ENCODE data around the gene ADAM29.

DNA sequence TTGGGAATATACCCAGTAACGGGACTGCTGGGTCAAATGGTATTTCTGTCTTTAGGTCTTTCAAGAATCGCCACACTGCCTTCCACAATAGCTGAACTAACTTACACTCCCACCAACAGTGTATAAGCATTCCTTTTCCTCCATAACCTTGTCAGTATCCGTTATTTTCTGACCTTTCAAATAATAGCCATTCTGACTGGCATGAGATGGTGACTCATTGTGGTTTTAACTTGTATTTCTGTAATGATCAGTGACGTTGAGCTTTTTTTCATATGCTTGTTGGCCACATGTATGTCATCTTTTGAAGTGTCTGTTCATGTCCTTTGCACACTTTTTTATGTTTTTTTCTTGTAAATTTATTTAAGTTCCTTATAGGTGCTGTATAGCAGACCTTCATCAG, 81.2 kb downstream of the ADAM29 start:
- no peak for TF ChIP-seq HLTF (IDR thresholded peaks at IDR 0.05)
- TF ChIP-seq, protein P1, sequence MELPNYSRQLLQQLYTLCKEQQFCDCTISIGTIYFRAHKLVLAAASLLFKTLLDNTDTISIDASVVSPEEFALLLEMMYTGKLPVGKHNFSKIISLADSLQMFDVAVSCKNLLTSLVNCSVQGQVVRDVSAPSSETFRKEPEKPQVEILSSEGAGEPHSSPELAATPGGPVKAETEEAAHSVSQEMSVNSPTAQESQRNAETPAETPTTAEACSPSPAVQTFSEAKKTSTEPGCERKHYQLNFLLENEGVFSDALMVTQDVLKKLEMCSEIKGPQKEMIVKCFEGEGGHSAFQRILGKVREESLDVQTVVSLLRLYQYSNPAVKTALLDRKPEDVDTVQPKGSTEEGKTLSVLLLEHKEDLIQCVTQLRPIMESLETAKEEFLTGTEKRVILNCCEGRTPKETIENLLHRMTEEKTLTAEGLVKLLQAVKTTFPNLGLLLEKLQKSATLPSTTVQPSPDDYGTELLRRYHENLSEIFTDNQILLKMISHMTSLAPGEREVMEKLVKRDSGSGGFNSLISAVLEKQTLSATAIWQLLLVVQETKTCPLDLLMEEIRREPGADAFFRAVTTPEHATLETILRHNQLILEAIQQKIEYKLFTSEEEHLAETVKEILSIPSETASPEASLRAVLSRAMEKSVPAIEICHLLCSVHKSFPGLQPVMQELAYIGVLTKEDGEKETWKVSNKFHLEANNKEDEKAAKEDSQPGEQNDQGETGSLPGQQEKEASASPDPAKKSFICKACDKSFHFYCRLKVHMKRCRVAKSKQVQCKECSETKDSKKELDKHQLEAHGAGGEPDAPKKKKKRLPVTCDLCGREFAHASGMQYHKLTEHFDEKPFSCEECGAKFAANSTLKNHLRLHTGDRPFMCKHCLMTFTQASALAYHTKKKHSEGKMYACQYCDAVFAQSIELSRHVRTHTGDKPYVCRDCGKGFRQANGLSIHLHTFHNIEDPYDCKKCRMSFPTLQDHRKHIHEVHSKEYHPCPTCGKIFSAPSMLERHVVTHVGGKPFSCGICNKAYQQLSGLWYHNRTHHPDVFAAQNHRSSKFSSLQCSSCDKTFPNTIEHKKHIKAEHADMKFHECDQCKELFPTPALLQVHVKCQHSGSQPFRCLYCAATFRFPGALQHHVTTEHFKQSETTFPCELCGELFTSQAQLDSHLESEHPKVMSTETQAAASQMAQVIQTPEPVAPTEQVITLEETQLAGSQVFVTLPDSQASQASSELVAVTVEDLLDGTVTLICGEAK (IDR thresholded peaks at IDR 0.05) = no peak
- TF ChIP-seq, protein P1 (CRISPR knock-in tag; IDR thresholded peaks at IDR 0.05) = no peak
- TF ChIP-seq POLR2A (conservative IDR thresholded peaks at IDR 0.05) = no peak
- TF ChIP-seq, protein P2, sequence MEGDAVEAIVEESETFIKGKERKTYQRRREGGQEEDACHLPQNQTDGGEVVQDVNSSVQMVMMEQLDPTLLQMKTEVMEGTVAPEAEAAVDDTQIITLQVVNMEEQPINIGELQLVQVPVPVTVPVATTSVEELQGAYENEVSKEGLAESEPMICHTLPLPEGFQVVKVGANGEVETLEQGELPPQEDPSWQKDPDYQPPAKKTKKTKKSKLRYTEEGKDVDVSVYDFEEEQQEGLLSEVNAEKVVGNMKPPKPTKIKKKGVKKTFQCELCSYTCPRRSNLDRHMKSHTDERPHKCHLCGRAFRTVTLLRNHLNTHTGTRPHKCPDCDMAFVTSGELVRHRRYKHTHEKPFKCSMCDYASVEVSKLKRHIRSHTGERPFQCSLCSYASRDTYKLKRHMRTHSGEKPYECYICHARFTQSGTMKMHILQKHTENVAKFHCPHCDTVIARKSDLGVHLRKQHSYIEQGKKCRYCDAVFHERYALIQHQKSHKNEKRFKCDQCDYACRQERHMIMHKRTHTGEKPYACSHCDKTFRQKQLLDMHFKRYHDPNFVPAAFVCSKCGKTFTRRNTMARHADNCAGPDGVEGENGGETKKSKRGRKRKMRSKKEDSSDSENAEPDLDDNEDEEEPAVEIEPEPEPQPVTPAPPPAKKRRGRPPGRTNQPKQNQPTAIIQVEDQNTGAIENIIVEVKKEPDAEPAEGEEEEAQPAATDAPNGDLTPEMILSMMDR (IDR thresholded peaks at IDR 0.05 in 2 of 3, conservative IDR thresholded peaks at IDR 0.05 in 1 of 3; ENCODE audit: insufficient read depth in 2 of 3, low read depth in 1 of 3, low read length in 3 of 3) = no peak
- TF ChIP-seq, protein P3, sequence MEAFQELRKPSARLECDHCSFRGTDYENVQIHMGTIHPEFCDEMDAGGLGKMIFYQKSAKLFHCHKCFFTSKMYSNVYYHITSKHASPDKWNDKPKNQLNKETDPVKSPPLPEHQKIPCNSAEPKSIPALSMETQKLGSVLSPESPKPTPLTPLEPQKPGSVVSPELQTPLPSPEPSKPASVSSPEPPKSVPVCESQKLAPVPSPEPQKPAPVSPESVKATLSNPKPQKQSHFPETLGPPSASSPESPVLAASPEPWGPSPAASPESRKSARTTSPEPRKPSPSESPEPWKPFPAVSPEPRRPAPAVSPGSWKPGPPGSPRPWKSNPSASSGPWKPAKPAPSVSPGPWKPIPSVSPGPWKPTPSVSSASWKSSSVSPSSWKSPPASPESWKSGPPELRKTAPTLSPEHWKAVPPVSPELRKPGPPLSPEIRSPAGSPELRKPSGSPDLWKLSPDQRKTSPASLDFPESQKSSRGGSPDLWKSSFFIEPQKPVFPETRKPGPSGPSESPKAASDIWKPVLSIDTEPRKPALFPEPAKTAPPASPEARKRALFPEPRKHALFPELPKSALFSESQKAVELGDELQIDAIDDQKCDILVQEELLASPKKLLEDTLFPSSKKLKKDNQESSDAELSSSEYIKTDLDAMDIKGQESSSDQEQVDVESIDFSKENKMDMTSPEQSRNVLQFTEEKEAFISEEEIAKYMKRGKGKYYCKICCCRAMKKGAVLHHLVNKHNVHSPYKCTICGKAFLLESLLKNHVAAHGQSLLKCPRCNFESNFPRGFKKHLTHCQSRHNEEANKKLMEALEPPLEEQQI (IDR thresholded peaks at IDR 0.05) = no peak
- TF ChIP-seq ZFP1 (CRISPR knock-in tag; IDR thresholded peaks at IDR 0.05) = no peak
- no peak for TF ChIP-seq ZNF507 (tag; conservative IDR thresholded peaks at IDR 0.05)
- no peak for TF ChIP-seq SIX5 (IDR thresholded peaks at IDR 0.05; ENCODE audit: borderline replicate concordance in 1 of 2, insufficient read depth in 1 of 2, low read depth in 1 of 2, low read length in 2 of 2)
- TF ChIP-seq, protein P4, sequence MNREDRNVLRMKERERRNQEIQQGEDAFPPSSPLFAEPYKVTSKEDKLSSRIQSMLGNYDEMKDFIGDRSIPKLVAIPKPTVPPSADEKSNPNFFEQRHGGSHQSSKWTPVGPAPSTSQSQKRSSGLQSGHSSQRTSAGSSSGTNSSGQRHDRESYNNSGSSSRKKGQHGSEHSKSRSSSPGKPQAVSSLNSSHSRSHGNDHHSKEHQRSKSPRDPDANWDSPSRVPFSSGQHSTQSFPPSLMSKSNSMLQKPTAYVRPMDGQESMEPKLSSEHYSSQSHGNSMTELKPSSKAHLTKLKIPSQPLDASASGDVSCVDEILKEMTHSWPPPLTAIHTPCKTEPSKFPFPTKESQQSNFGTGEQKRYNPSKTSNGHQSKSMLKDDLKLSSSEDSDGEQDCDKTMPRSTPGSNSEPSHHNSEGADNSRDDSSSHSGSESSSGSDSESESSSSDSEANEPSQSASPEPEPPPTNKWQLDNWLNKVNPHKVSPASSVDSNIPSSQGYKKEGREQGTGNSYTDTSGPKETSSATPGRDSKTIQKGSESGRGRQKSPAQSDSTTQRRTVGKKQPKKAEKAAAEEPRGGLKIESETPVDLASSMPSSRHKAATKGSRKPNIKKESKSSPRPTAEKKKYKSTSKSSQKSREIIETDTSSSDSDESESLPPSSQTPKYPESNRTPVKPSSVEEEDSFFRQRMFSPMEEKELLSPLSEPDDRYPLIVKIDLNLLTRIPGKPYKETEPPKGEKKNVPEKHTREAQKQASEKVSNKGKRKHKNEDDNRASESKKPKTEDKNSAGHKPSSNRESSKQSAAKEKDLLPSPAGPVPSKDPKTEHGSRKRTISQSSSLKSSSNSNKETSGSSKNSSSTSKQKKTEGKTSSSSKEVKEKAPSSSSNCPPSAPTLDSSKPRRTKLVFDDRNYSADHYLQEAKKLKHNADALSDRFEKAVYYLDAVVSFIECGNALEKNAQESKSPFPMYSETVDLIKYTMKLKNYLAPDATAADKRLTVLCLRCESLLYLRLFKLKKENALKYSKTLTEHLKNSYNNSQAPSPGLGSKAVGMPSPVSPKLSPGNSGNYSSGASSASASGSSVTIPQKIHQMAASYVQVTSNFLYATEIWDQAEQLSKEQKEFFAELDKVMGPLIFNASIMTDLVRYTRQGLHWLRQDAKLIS (CRISPR knock-in tag; IDR thresholded peaks at IDR 0.05) = no peak
- no peak for TF ChIP-seq DPF2 (IDR thresholded peaks at IDR 0.05)
- TF ChIP-seq NUFIP1 (IDR thresholded peaks at IDR 0.05; ENCODE audit: partially characterized antibody) = no peak
- TF ChIP-seq, protein P5, sequence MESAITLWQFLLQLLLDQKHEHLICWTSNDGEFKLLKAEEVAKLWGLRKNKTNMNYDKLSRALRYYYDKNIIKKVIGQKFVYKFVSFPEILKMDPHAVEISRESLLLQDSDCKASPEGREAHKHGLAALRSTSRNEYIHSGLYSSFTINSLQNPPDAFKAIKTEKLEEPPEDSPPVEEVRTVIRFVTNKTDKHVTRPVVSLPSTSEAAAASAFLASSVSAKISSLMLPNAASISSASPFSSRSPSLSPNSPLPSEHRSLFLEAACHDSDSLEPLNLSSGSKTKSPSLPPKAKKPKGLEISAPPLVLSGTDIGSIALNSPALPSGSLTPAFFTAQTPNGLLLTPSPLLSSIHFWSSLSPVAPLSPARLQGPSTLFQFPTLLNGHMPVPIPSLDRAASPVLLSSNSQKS (CRISPR knock-in tag; IDR thresholded peaks at IDR 0.05) = no peak
- no peak for TF ChIP-seq ZNF384 (IDR thresholded peaks at IDR 0.05; ENCODE audit: low read depth, low read length)
